Measurements from ENCODE around the gene BEST4.
A peak's percentile ranks its signal among the peaks of the same experiment; 100 is the strongest.
"Not testable (repeated sequence)": the region's sequence is repeated elsewhere in the genome, so short reads cannot be mapped to it uniquely, and the experiment has no call there.

The BEST4 gene

GRCh38 chr1:44801491-44802305, 13.7 kb upstream of the BEST4 start:
- peak; percentile 63 for DNase-seq

DNA sequence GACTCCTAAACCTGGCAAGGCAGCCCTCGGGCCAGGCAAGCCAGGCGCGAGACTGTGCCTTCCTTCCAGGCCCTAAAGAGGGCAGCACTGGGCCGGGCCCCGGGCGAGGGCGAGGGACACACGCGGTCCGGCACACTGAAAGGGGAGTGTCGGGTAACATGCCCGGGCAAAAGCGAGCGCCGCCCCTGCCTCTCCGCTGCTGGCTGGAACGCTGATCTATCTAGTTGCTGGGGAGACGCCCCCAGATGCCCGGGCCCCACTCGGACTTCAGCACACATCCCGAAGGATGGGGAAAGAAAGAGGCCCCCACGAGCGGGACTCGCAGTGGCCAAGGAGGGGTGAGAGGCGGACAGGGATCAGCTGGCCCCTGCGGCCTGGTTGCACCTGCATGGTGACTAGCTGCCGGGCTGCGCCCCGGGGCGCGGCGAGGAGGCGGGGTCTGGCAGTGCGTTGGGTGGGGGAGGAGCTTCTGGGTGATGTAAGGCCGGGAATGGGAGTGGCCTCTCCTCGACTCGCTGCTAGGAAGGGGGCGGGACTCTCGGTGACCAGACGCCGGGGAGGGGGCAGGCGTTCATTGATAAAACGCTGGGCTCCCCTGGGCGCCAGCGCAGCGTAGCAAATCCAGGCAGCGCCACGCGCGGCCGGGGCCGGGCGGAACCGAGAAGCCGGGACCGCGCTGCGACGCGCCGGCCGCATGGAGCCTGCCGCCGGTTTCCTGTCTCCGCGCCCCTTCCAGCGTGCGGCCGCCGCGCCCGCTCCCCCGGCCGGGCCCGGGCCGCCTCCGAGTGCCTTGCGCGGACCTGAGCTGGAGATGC, 12.0 kb upstream of the BEST4 start, which contains the start of gene PLK3:
TSS of gene PLK3 (plus strand) at position 608 of the 815 bp plus-strand sequence. CDS start at position 695, 87 bp downstream.
- DNase-seq: peak; percentile 99

GRCh38 chr1:44798481-44799365, 10.8 kb upstream of the BEST4 start:
- DNase-seq: no peak

- DNase-seq: not testable (repeated sequence)
Measured at GRCh38 chr1:44797886-44798285, 9.9 kb upstream of the BEST4 start.

DNA sequence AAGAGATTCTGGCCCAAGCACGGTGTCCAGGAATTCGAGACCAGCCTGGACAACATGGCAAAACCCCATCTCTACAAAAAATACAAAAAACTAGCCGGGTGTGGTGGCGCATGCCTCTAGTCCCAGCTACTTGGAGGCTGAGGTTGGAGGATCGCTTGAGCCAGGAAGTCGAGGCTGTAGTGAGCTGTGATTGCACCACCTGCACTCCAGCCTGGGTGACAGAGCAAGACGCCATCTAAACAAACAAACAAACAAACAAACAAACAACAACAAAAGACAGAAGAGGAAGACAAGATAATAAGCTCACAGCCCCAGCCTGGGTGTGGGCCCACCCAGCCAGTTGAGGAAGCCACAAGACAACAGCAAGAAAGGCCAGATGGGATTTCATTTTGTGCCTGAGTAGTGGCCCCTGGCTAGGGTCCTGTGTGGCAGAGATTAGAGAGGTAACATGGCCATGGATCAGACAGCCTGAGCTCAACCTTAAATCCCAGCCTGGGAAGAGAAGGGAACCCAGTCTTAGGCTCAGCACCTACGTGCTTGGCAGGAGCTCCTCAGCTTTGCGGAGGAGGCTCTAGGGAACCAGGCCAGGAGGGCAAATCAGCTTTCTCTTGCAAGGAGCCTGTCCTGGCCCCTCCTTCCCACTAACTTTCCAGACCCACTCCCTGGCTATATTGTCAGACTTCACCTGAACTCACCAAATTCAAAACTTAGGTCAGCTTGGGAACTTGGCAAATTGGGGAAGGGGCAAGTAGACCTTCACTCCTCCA, 4.9 kb upstream of the BEST4 start:
- DNase-seq: no peak

DNA sequence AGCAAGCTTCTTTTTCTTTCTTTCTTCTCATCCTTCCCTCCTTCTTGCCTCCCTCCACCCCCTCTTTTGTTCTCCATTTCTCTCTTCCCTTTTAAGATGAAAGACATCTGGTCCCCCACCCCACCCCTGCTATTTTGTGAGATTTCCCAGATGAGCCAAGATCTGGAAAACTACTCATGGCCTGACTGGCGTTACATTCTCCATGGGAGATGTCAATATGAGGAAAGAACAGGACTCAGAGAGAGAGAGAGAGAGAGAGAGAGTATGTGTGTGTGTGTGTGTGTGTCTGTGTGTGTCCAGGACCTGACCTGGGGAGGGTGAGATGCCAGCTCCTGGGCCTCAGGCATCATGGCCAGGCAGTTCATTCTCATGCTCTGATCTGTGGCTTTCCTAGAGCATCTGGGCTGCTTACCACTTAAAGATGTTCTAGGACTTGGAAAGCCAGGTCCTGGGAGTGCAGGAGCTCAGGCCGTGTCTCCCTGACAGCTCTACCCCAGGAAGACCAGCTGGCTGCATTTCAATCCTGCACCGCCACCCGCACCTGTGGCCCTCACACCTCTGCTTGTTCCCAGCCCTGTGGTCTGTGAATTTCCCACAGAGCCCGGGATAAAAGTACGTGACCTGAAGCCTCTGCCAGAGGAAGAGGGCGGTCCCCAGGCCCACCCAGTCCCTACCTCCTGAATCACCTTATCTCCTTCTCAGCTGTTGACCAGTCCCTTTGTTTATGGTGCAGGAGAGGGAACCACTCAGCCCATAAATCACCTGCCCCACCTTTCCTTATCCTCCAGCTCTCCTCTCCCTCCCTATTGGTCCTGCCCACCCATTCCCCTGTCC, 3.2 kb upstream of the BEST4 start:
- no peak for DNase-seq

GRCh38 chr1:44787506-44787905, 464 bp downstream of the BEST4 start:
- no peak for DNase-seq

DNA sequence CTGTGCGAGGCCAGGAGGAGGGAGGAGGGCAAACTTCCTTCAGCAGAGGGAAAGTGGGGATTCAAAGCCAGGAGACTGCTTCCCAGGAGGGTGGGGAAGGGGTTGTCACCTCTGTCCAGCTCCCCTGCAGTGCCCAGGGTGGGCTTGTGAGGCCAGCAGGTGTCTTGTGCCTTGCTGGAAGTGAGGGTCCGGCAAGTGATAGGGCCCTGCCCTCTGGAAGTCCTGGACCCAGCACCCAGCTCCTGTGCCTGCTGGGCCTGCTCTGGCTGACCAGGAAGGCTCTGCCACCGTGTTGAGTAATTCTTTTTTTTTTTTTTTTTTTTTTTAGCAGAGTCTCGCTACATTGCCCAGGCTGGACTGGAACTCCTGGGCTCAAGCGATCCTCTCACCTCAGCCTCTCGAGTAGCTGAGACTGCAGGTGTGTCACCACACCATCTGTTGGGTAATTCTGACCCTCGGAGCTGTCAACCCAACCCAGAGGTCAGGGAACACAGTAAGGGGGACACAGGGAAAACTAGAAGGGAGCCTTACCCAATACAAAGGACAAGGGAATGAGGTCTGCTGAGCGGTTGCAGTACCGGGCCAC, 1.0 kb downstream of the BEST4 start:
- DNase-seq: no peak

- peak; percentile 81 for DNase-seq
Measured at GRCh38 chr1:44786138-44786840, 1.7 kb downstream of the BEST4 start.

- DNase-seq: no peak
Measured at GRCh38 chr1:44785501-44786137, 2.4 kb downstream of the BEST4 start.

DNA sequence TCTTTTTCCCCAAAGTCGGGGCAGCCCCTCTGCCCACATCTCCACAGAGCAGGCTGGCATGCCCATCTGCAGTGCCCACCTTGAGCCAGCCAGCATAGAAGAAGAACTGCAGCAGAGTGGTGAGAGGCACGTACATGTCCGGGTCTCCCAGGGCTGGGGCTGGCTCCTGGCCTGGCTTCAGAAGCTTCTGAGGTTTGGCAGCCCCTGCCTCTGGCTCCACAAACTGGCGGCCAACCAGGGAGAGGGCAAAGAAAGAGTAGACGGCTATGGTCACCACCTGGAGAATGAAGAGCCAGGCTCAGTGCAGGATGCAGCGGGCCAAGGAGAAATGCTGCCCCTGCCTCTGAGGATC, 3.0 kb downstream of the BEST4 start:
- DNase-seq: no peak

DNA sequence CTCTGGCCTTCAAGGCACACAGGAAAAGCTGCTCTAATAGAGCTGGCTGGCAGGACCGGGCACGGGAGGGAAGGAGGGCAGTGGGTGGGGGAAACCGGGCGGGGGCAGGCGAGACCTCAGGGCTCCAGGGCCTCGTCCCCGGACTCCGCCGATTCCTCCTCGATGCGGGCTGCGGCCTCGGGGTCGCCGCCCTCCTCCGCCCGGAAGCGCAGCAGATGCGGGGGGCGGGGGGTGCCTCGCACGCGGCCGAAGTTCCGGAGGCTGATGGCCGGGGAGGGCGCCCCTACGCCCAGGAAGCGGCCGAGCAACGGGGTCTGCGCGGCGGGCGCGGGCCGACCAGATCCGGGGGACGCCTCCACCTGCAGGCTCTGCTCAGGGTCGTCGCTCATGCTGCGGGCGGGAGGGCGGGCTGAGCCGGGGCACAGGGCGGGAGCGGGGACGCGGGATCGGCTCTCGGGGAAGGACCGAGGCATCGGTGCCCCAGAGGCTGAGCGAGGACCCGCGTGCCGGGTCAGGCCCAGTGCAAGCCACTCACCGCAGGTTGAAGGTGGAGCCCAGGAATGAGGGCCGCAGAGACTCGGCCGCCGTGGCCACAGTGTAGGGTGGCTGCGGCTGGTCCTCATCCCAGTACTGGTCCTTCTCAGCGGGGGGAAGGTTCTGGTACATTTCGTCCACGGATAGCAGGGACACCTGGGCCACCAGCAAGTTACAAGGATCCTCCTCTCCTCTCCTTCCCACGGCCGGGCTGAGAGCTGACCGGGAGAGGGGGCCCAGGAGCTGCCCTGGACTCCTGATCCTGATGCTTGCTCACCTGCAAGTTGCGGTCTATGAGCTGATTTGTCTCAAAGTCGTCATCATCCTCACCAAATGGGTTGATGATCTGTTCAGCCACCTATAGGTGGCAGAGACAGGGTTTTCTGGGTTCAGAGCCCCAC, 3.6 kb downstream of the BEST4 start:
- DNase-seq: peak; percentile 50

- DNase-seq: no peak
Measured at GRCh38 chr1:44783697-44784093, 4.3 kb downstream of the BEST4 start.

DNA sequence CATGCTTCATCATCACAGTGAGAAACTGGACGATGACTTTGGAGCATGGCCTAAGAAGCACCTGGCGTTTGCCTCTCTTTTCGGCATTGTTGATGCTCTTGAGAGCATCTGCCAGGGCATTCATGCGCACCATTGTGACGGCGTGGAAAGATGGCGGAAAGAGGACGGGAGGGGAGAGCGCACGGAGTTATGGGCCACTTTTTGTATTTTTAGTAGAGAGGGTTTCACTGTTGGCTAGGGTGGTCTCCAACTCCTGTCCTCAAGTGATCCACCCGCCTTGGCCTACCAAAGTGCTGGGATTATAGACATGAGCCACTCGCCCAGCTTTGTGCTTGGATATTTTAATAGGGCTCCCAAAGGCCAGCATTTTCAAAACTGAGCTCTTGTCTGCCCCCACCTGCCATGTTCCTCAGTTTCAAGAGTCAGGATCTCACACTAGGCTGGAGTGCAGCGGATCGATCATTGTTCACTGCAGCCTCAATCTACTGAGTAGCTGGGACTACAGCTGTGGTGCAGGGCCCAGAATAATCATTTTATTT, 7.3 kb downstream of the BEST4 start:
- no peak for DNase-seq

DNA sequence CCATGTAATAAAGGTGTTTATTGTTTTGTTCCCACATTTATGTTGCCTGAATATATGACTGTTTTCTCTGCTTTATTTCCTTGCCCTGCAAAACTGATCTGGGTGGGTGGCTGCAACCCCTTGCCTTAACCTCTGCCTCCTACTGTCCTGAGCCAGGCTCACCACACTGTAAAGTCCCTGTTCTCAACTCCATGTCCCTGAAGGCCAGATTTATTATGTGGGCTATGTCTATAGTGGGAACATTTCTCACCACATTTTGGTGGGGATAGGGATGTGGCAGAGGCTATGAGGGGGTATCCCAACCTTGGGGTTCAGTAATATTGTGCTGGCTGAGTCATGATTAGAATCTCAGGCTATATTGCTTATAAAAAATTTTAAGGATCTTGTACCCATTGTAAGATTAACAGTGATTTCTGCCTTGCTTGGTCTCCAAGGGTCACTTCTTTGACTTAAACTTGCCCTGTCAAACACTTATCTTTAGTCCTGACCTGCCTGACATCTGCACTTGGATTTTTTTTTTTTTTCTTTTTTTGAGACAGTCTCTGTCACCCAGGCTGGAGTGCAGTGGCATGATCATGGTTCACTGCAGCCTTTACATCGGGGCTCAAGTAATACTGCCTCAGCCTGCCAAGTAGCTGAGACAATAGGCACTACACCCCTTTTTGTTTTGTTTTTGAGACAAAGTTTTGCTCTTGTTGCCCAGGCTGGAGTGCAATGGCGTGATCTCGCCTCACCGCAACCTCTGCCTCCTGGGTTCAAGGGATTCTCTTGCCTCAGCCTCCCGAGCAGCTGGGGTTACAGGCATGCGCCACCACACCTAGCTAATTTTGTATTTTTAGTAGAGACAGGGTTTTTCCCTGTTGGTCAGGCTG, 9.0 kb downstream of the BEST4 start:
- no peak for DNase-seq

DNA sequence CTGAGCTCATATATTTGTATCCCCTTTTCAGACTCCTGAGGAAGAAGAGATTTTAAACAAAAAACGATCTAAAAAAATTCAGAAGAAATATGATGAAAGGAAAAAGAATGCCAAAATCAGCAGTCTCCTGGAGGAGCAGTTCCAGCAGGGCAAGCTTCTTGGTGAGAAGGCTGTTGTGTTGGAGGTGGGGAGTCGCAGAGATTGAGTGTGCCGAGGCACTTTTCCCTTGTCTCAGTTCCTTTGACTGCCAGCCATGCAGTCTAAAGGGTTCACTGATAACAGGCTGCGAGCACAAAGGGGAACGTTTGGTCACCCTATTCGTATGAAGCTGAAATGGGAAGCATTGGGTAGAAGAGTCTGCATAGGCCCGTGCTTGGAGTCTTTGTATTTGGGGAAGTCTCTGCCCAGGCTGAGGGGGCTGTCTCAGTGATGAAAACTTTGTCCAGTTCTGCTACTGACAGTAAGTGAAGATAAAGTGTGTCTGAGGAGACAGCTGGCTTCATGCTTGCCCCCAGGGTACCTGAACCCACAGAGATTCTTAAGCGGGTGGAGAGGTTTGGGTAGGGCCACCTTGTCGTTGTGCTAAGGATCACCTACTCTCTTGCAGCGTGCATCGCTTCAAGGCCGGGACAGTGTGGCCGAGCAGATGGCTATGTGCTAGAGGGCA, 9.9 kb downstream of the BEST4 start:
- no peak for DNase-seq

- no peak for DNase-seq
Measured at GRCh38 chr1:44777547-44777946, 10.4 kb downstream of the BEST4 start.

Measured in CD4-positive, alpha-beta T cell treated with Interleukin-17A for 1 hour (primary cell).